Body of pancreas (tissue), 4 donors: ENCODE results near the gene CNTNAP2. TPM values are rescaled to one million over a fixed set of nuclear protein-coding genes. Genes with fewer than 3 reads are reported as not detected.

ENCODE experiments used
- ATAC-seq: fragments of 150-250 bp; one replicate; pipeline ENCODE4 v1.9.1; 2016
- DNase-seq, 4 donors: peaks; one replicate each; pipeline ENCODE4 v3.0.0-alpha.2; 2019
- H3K27ac ChIP-seq, 4 donors: fragments of 200-600 bp; sonication (generic); 1 replicate in 3 of 4; 2 replicates in 1 of 4; pipeline versions ENCODE4 v1.5.1 to v1.6.1; 2016 to 2019; ENCODE audit warnings: mild to moderate bottlenecking in 1 of 4, mixed read lengths in 1 of 4, moderate library complexity in 1 of 4
- H3K27me3 ChIP-seq, 2 donors: fragments of 200-600 bp; sonication (generic); one replicate each; pipeline ENCODE4 v1.6.0; 2016; ENCODE audit warnings: mild to moderate bottlenecking in 1 of 2
- H3K36me3 ChIP-seq, 2 donors: fragments of 200-600 bp; sonication (generic); replicated peaks in 1 of 2; 2 replicates each; pipeline ENCODE4 v1.5.1; 2016; ENCODE audit warnings: low read depth in 2 of 2; ENCODE audit not compliant: insufficient read depth in 1 of 2
- H3K4me1 ChIP-seq: fragments of 200-600 bp; sonication (generic); one replicate; pipeline ENCODE4 v1.6.0; 2016
- H3K4me3 ChIP-seq, 2 donors: fragments of 200-600 bp; sonication (generic); 1 replicate in 1 of 2; 2 replicates in 1 of 2; pipeline ENCODE4 v1.5.1; 2016 to 2019
- H3K9me3 ChIP-seq, 3 donors: fragments of 200-600 bp; sonication (generic); 1 replicate in 2 of 3; 2 replicates in 1 of 3; pipeline ENCODE4 v1.5.1; 2016
- CTCF ChIP-seq, 7 experiments: fragments of 450-650 bp in 4 of 7; fragments of 200-600 bp in 3 of 7; sonication (generic) in 3 of 7; IDR thresholded peaks; one replicate each; pipeline ENCODE4 v1.5.1; 2016 to 2019; ENCODE audit warnings: antibody characterized with exemption in 7 of 7
- POLR2A ChIP-seq, 3 donors: fragments of 450-650 bp; IDR thresholded peaks; one replicate each; pipeline ENCODE4 v1.6.1; 2016; ENCODE audit warnings: antibody characterized with exemption in 3 of 3, mild to moderate bottlenecking in 2 of 3
- WGBS, 2 donors: methylation state at CpG; one replicate each; pipeline ENCODE4 v1.1.5; 2017; 5-methylcytosine and 5-hydroxymethylcytosine counted together
- intact Hi-C: fragments of 100-400 bp; cut with DNase I; formaldehyde crosslinking; loops from one replicate; pipeline ENCODE4 v1.15.1; 2023
- total RNA-seq, 2 donors: library from RNA; depleted of rRNA; stranded (reverse); fragments of >200 nt; gene quantifications; one replicate each; pipeline ENCODE4 v1.1.0, GENCODE V29; 2016

CNTNAP2 gene
- total RNA-seq, 2 donors from 2014 or later, result 1.0 TPM; not detected in 1

- no peak overlapping the region for H3K27ac ChIP-seq
- no peaks in the 10 kb centered on the region for H3K4me1 ChIP-seq
- TF ChIP-seq CTCF (IDR thresholded peaks at IDR 0.05) (no peak), POLR2A (IDR thresholded peaks at IDR 0.05) (no peak)
- no peak overlapping the region for H3K4me3 ChIP-seq
- H3K36me3 ChIP-seq, result no peaks in the 10 kb centered on the region
- no peaks in the 10 kb centered on the region for H3K27me3 ChIP-seq
- WGBS, 2 donors, result 66 to 76% methylated on average over 8 of the region's 8 CpGs
- ATAC-seq (no peak), DNase-seq (no peak)
- H3K9me3 ChIP-seq, result no peaks in the 10 kb centered on the region
- intact Hi-C loops, result no loop called here
These were observed 1915.2 kb downstream of the CNTNAP2 start for GRCh38 chr7:148031811-148032210.

- 46 to 56% methylated on average over 1 of the region's 1 CpG for WGBS, 2 donors
- H3K9me3 ChIP-seq, result no peaks in the 10 kb centered on the region
- no peaks in the 10 kb centered on the region for H3K4me1 ChIP-seq
- TF ChIP-seq POLR2A (IDR thresholded peaks at IDR 0.05) (no peak), CTCF (IDR thresholded peaks at IDR 0.05) (no peak)
- no peak for DNase-seq
- no peaks in the 10 kb centered on the region for H3K36me3 ChIP-seq
- ATAC-seq, result no peak
- H3K27ac ChIP-seq, result no peak overlapping the region
- H3K27me3 ChIP-seq, result no peaks in the 10 kb centered on the region
- H3K4me3 ChIP-seq, result no peak overlapping the region
- intact Hi-C loops, result no loop called here
These were observed 1919.3 kb downstream of the CNTNAP2 start for GRCh38 chr7:148035950-148036349.

- TF ChIP-seq POLR2A (IDR thresholded peaks at IDR 0.05), result no peak
- TF ChIP-seq CTCF (IDR thresholded peaks at IDR 0.05), result no peak
- no peaks in the 10 kb centered on the region for H3K4me1 ChIP-seq
These were observed 1920.4 kb downstream of the CNTNAP2 start for GRCh38 chr7:148037044-148037443.

GRCh38 chr7:148041156-148041555 is 1924.6 kb downstream of the CNTNAP2 start:
- Histone ChIP-seq H3K9me3 (no peaks in the 10 kb centered on the region), H3K36me3 (no peaks in the 10 kb centered on the region), H3K27ac (no peak overlapping the region), H3K27me3 (no peaks in the 10 kb centered on the region), H3K4me3 (no peak overlapping the region), H3K4me1 (peaks cover 21% of the 10 kb centered on the region)
- TF ChIP-seq CTCF (IDR thresholded peaks at IDR 0.05) (no peak), POLR2A (IDR thresholded peaks at IDR 0.05) (no peak)
- intact Hi-C loops, result no loop called here
- ATAC-seq, result no peak
- DNase-seq, result no peak
- 81 to 91% methylated on average over 3 of the region's 3 CpGs for WGBS, 2 donors

More at GRCh38 chr7:148037044-148037443, 1920.4 kb downstream of the CNTNAP2 start:
- 85 to 96% methylated on average over 2 of the region's 2 CpGs for WGBS, 2 donors
- intact Hi-C loops, result no loop called here
- no peaks in the 10 kb centered on the region for H3K9me3 ChIP-seq
- no peak for ATAC-seq
- H3K4me3 ChIP-seq, result no peak overlapping the region
- no peaks in the 10 kb centered on the region for H3K36me3 ChIP-seq
- H3K27me3 ChIP-seq, result no peaks in the 10 kb centered on the region
- no peak for DNase-seq
- H3K27ac ChIP-seq, result no peak overlapping the region

GRCh38 chr7:148042935-148043631 is 1926.5 kb downstream of the CNTNAP2 start:
- no peaks in the 10 kb centered on the region for H3K27me3 ChIP-seq
- ATAC-seq (no peak), DNase-seq (no peak)
- TF ChIP-seq CTCF (IDR thresholded peaks at IDR 0.05) (no peak), POLR2A (IDR thresholded peaks at IDR 0.05) (no peak)
- no peak overlapping the region for H3K4me3 ChIP-seq
- H3K9me3 ChIP-seq, result no peaks in the 10 kb centered on the region
- 52 to 53% methylated on average over 3 of the region's 3 CpGs for WGBS, 2 donors
- H3K4me1 ChIP-seq, result peaks cover 21% of the 10 kb centered on the region
- no peak overlapping the region for H3K27ac ChIP-seq
- no peaks in the 10 kb centered on the region for H3K36me3 ChIP-seq
- intact Hi-C loops, result no loop called here
